Endothelial cell of umbilical vein (primary cell): ENCODE measurements around the gene AKAP5. TPM values are rescaled to one million over a fixed set of nuclear protein-coding genes. Genes with fewer than 3 reads are reported as not detected.

Experiments
- BruUV-seq: library from RNA; stranded (reverse); fragments of 400-500 nt; replicated peaks from 2 replicates; lab custom pipeline; 2021; lab: Mats Ljungman, UMichigan
- CTCF ChIA-PET: fragments of 300-600, 350-600 bp; sonication (Branson Sonifier 250); formaldehyde crosslinking; loops from one replicate; lab custom pipeline; 2021; ENCODE audit warnings: antibody characterized with exemption, inconsistent platforms; lab: Charles Lee
- POLR2A ChIA-PET: fragments of 300-600, 350-600 bp; sonication (Branson Sonifier 250); formaldehyde crosslinking; loops from one replicate; lab custom pipeline; 2021; ENCODE audit warnings: antibody characterized with exemption, inconsistent platforms; lab: Charles Lee
- DNase-seq: peaks from one replicate; pipeline ENCODE4 v3.0.0-alpha.2; 2011; ENCODE audit warnings: low read depth, low spot score
- FAIRE-seq: peaks from 2 replicates; lab custom pipeline; 2011; peaks lifted over from hg19 to GRCh38; lab: Jason Lieb, UNC
- H2AFZ ChIP-seq: 2 replicates; pipeline ENCODE4 v1.6.0; 2012; ENCODE audit warnings: low read depth, low read length, control low read depth, inconsistent platforms
- H3K27ac ChIP-seq: 2 replicates; pipeline ENCODE4 v1.5.1; 2011; ENCODE audit warnings: low read depth, mild to moderate bottlenecking, control low read depth, low read length, moderate library complexity; ENCODE audit not compliant: insufficient read depth
- H3K27me3 ChIP-seq, 2 experiments: 2 replicates each; pipeline versions ENCODE4 v1.6.0 to v1.6.1; 2011; ENCODE audit warnings: low read length in 2 of 2, mixed read lengths in 1 of 2; ENCODE audit not compliant: control insufficient read depth in 2 of 2, insufficient read depth in 2 of 2
- H3K36me3 ChIP-seq, 2 experiments: 2 replicates in 1 of 2; 3 replicates in 1 of 2; pipeline ENCODE4 v1.5.1; 2011; ENCODE audit warnings: low read length in 2 of 2, mild to moderate bottlenecking in 1 of 2, moderate library complexity in 1 of 2; ENCODE audit not compliant: control insufficient read depth in 2 of 2, insufficient read depth in 2 of 2; ENCODE audit errors: extremely low read depth in 1 of 2
- H3K4me1 ChIP-seq: 3 replicates; pipeline ENCODE4 v1.5.1; 2011; ENCODE audit warnings: mild to moderate bottlenecking, low read length; ENCODE audit not compliant: control insufficient read depth, insufficient read depth; ENCODE audit errors: extremely low read depth
- H3K4me2 ChIP-seq: 2 replicates; pipeline ENCODE4 v1.6.1; 2011; ENCODE audit warnings: low read length, control low read depth, mixed read lengths; ENCODE audit not compliant: insufficient read depth
- H3K4me3 ChIP-seq, 3 experiments: fragments of 200-600 bp in 1 of 3; sonication (generic), shearing (Covaris generic) in 1 of 3; replicated peaks in 1 of 3; 2 replicates each; pipeline ENCODE4 v1.5.1; 2011 to 2016; ENCODE audit warnings: control low read depth in 3 of 3, low read length in 3 of 3, mild to moderate bottlenecking in 2 of 3, inconsistent platforms in 1 of 3, low read depth in 1 of 3, moderate library complexity in 1 of 3; ENCODE audit not compliant: insufficient read depth in 1 of 3
- H3K79me2 ChIP-seq: 2 replicates; pipeline ENCODE4 v1.6.0; 2012; ENCODE audit warnings: low read length, inconsistent platforms; ENCODE audit not compliant: control insufficient read depth, insufficient read depth
- H3K9ac ChIP-seq: replicated peaks from 2 replicates; pipeline ENCODE3; 2011; ENCODE audit warnings: low read length, control low read depth; ENCODE audit not compliant: insufficient read depth; ENCODE audit errors: extremely low read depth
- H3K9me1 ChIP-seq: replicated peaks from 3 replicates; pipeline ENCODE4 v1.6.0; 2011; ENCODE audit warnings: mild to moderate bottlenecking, low read length; ENCODE audit not compliant: control insufficient read depth, insufficient read depth; ENCODE audit errors: extremely low read depth
- H3K9me3 ChIP-seq: replicated peaks from 2 replicates; pipeline ENCODE4 v1.5.1; 2012; ENCODE audit warnings: low read length, inconsistent platforms; ENCODE audit not compliant: control insufficient read depth, insufficient read depth
- H4K20me1 ChIP-seq: replicated peaks from 2 replicates; pipeline ENCODE3; 2011; ENCODE audit warnings: mild to moderate bottlenecking, low read length; ENCODE audit not compliant: control insufficient read depth, insufficient read depth; ENCODE audit errors: extremely low read depth
- EZH2 ChIP-seq: IDR thresholded peaks from 2 replicates; pipeline ENCODE4 v1.6.1; 2012; ENCODE audit warnings: borderline replicate concordance, low read depth, mild to moderate bottlenecking, moderate library complexity, low read length, inconsistent platforms; ENCODE audit not compliant: severe bottlenecking
- FOS ChIP-seq: IDR thresholded peaks from 2 replicates; pipeline ENCODE4 v1.6.1; 2011; ENCODE audit warnings: mild to moderate bottlenecking, low read length, moderate library complexity, borderline replicate concordance; ENCODE audit not compliant: insufficient read depth
- GATA2 ChIP-seq: IDR thresholded peaks from 2 replicates; pipeline ENCODE4 v1.7.0; 2011; ENCODE audit warnings: low read depth, mild to moderate bottlenecking, moderate library complexity, mixed read lengths, low read length; ENCODE audit not compliant: insufficient read length, insufficient read depth
- JUN ChIP-seq: IDR thresholded peaks from 2 replicates; pipeline ENCODE4 v1.6.1; 2011; ENCODE audit warnings: borderline replicate concordance, low read depth; ENCODE audit not compliant: insufficient read length, insufficient read depth
- MYC ChIP-seq: IDR thresholded peaks from one replicate; pipeline ENCODE4 v1.6.1; 2011; ENCODE audit warnings: mild to moderate bottlenecking, low read depth, low read length
- POLR2A ChIP-seq: IDR thresholded peaks from 2 replicates; pipeline ENCODE4 v1.6.1; 2012; ENCODE audit warnings: low read depth, mild to moderate bottlenecking, control low read depth, low read length
- POLR2AphosphoS5 ChIP-seq: IDR thresholded peaks from 2 replicates; pipeline ENCODE4 v1.6.1; 2012; ENCODE audit warnings: low read depth, mild to moderate bottlenecking, control low read depth, low read length, moderate library complexity; ENCODE audit not compliant: insufficient read depth
- dilution Hi-C: fragments of 300-500 bp; cut with MboI; formaldehyde crosslinking; loops from one replicate; pipeline ENCODE4 v1.15.0; 2019; ENCODE audit warnings: low sequenced_read_pairs; ENCODE audit not compliant: extremely low pct_ligation_motif_present
- intact Hi-C: fragments of 100-400 bp; cut with micrococcal nuclease; formaldehyde crosslinking; loops from one replicate; pipeline ENCODE4 v1.10.0; 2022
- polyA plus RNA-seq, 4 experiments: library from polyadenylated mRNA; depleted of rRNA in 3 of 4; stranded (reverse) in 3 of 4; unstranded in 1 of 4; fragments of >200 nt; gene quantifications; 2 replicates each; pipeline versions ENCODE4 v1.2.1 to v1.2.3, GENCODE V29; 2011 to 2012; ENCODE audit warnings: missing spikeins in 1 of 4
- total RNA-seq: library from RNA; stranded (reverse); gene quantifications from 2 replicates; pipeline ENCODE4 v1.2.3, GENCODE V29; 2021
- TF ChIP-seq, protein P1 (sequence below), 2 donors: IDR thresholded peaks; 1 replicate in 1 of 2; 2 replicates in 1 of 2; pipeline ENCODE4 v1.5.1; 2011; ENCODE audit warnings: low read length in 2 of 2, mild to moderate bottlenecking in 2 of 2, moderate library complexity in 2 of 2, control low read depth in 1 of 2, inconsistent platforms in 1 of 2, low read depth in 1 of 2; ENCODE audit not compliant: insufficient read depth in 1 of 2; ENCODE audit errors: extremely low read depth in 1 of 2
- TF ChIP-seq, protein P2 (sequence below): IDR thresholded peaks from 2 replicates; pipeline ENCODE4 v1.6.1; 2011; ENCODE audit not compliant: insufficient read depth, insufficient read length

Gene AKAP5
- total and polyA plus RNA-seq, 2 donors (not counting 3 experiments of a cell fraction or from before 2014, with no cell fraction given), result 0.10 to 0.75 TPM

DNA sequence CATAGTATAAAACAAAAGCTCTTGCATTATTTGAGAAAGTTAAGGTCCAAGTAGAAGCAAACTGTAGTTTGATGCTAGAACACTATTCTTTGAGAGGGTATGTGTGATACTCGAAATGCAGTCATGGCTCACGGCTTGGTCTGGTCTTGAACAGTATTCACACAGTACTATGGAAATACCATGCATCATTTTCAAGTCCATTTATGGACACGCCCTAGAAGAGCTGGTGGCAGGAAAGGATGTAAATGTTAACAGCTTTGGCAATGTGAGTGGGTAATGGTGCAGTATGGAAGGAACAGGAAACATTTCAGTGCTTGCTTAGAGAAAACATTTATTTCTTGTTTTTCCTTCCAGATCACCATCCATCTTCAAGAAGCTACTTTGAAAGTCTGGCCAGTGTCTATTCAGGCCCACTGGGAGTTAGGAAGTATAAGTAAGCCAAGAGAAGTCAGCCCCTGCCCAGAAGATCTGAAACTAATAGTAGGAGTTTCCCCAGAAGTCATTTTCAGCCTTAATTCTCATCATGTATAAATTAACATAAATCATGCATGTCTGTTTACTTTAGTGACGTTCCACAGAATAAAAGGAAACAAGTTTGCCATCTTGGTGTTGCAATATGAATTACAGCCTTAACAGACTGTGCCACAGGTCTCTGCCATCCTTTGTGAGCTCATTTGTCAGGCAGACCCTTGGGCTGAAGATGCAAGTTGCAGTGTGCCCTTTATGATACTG lies 5.7 kb upstream of the AKAP5 start:
- BruUV-seq, result no TSS peak
- DNase-seq (no peak), FAIRE-seq (no peak)
- Histone ChIP-seq H3K9me1 (no peaks in the 10 kb centered on the region), H3K4me1 (peaks cover 3% of the 10 kb centered on the region), H3K27ac (no peak overlapping the region), H2AFZ (no peak overlapping the region), H3K4me3 (no peak overlapping the region), H4K20me1 (no peaks in the 10 kb centered on the region), H3K4me2 (no peak overlapping the region), H3K36me3 (peaks cover 0 to 6% of the 10 kb centered on the region in 2 experiments), H3K9me3 (no peaks in the 10 kb centered on the region), H3K79me2 (no peaks in the 10 kb centered on the region), H3K27me3 (no peaks in the 10 kb centered on the region), H3K9ac (no peak overlapping the region)
- intact Hi-C loops, result no loop called here
- TF ChIP-seq POLR2A, result no peak
- no peak for TF ChIP-seq POLR2AphosphoS5
- no peak for TF ChIP-seq MYC
- no peak for TF ChIP-seq FOS
- TF ChIP-seq GATA2, result no peak
- no peak for TF ChIP-seq JUN
- CTCF ChIA-PET, result interaction anchor here (1.4 to 1.5 kb wide), 2 partner anchors 30 to 51 kb away, joined by 5 to 9 read pairs; no protein-coding TSS in a partner anchor
- dilution Hi-C loops, result no loop called here
- POLR2A ChIA-PET, result no interaction called here

DNA sequence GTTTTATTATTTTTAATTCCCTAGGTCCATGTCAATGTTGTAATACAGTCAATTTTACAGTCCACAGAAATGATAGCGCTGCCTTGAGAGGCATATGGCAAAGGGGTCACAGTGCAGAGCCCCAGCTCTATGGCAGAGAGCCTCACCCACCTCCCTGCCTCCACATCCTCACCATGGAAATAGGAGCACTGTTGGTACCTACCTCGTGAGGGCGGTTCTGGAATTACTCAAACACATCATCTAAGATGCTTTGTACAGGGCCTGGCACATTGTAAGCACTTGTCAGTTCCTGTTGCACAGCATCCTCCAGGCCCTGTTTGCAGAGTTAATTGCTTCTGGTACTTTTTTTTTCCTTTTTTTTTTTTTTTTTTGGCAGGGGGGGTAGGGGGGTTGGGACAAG lies 4.1 kb upstream of the AKAP5 start:
- ChIA-PET CTCF (no interaction called here), POLR2A (interaction anchor here (0.7 kb wide), 1 partner anchor 10 kb away, joined by 13 read pairs; no protein-coding TSS in a partner anchor)
- no peaks in the 10 kb centered on the region for H4K20me1 ChIP-seq
- H3K4me2 ChIP-seq, result no peak overlapping the region
- H3K9me1 ChIP-seq, result no peaks in the 10 kb centered on the region
- no peaks in the 10 kb centered on the region for H3K79me2 ChIP-seq
- no peaks in the 10 kb centered on the region for H3K27me3 ChIP-seq
- no peak overlapping the region for H2AFZ ChIP-seq
- H3K4me3 ChIP-seq, result no peak overlapping the region
- H3K4me1 ChIP-seq, result peaks cover 13% of the 10 kb centered on the region
- TF ChIP-seq JUN, result no peak
- no peak for TF ChIP-seq FOS
- no peak for TF ChIP-seq POLR2A
- no peak for TF ChIP-seq GATA2
- no peak for TF ChIP-seq MYC
- TF ChIP-seq, protein P1, sequence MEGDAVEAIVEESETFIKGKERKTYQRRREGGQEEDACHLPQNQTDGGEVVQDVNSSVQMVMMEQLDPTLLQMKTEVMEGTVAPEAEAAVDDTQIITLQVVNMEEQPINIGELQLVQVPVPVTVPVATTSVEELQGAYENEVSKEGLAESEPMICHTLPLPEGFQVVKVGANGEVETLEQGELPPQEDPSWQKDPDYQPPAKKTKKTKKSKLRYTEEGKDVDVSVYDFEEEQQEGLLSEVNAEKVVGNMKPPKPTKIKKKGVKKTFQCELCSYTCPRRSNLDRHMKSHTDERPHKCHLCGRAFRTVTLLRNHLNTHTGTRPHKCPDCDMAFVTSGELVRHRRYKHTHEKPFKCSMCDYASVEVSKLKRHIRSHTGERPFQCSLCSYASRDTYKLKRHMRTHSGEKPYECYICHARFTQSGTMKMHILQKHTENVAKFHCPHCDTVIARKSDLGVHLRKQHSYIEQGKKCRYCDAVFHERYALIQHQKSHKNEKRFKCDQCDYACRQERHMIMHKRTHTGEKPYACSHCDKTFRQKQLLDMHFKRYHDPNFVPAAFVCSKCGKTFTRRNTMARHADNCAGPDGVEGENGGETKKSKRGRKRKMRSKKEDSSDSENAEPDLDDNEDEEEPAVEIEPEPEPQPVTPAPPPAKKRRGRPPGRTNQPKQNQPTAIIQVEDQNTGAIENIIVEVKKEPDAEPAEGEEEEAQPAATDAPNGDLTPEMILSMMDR (IDR thresholded peaks at IDR 0.05; ENCODE audit: extremely low read depth in 1 of 2, insufficient read depth in 1 of 2, low read depth in 1 of 2, low read length in 2 of 2), result no peak
- TF ChIP-seq, protein P2, sequence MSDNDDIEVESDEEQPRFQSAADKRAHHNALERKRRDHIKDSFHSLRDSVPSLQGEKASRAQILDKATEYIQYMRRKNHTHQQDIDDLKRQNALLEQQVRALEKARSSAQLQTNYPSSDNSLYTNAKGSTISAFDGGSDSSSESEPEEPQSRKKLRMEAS, result no peak
- TF ChIP-seq EZH2, result no peak
- TF ChIP-seq POLR2AphosphoS5, result no peak
- no peaks in the 10 kb centered on the region for H3K36me3 ChIP-seq
- intact Hi-C loops, result no loop called here
- DNase-seq, result no peak
- dilution Hi-C loops, result no loop called here
- H3K27ac ChIP-seq, result no peak overlapping the region
- FAIRE-seq, result no peak
- BruUV-seq, result no TSS peak
- H3K9me3 ChIP-seq, result no peaks in the 10 kb centered on the region
- no peak overlapping the region for H3K9ac ChIP-seq
